Measurements from ENCODE around the gene AMN. TPM values are rescaled to one million over a fixed set of nuclear protein-coding genes. Genes with fewer than 3 reads are reported as not detected.

AMN gene
- total RNA-seq, 2 donors from 2014 or later: 6.0 TPM; not detected in 1

DNA sequence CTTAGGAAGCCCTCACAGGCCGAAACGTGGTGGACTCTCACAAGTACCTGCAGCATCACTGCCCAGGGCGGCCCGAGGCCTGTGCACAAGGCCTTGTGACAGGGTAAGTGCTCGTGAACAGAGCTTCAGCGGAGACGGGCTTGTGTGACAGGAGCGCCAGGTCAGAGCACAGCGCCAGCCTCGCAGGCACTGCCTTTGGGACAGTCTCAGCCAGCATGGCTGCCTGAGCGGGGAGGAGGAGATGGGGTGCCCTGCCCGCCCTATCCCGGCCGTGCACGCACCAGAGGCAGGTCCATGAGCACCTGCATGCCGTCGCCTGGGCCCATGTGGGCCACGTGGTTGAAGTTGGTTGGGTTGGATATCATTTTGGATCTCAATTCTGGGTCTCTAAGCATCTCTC is 16.9 kb downstream of the AMN start:
- no peak overlapping the region for H3K27ac ChIP-seq
- no peaks in the 10 kb centered on the region for H3K4me1 ChIP-seq
- ATAC-seq: no peak
- no peaks in the 10 kb centered on the region for H3K27me3 ChIP-seq
- H3K4me3 ChIP-seq: no peak overlapping the region
- TF ChIP-seq POLR2A (IDR thresholded peaks at IDR 0.05) (no peak), CTCF (IDR thresholded peaks at IDR 0.05) (no peak)
- 90 to 91% methylated on average over 15 to 16 of the region's 18 CpGs for WGBS, 2 donors
- intact Hi-C loops (cut with DNase I): no loop called here
- H3K9me3 ChIP-seq: no peaks in the 10 kb centered on the region
- DNase-seq: no peak
- H3K36me3 ChIP-seq (replicated peaks in 1 of 2; ENCODE audit: insufficient read depth in 1 of 2, low read depth in 2 of 2): peaks cover 10 to 38% of the 10 kb centered on the region in 2 donors

DNA sequence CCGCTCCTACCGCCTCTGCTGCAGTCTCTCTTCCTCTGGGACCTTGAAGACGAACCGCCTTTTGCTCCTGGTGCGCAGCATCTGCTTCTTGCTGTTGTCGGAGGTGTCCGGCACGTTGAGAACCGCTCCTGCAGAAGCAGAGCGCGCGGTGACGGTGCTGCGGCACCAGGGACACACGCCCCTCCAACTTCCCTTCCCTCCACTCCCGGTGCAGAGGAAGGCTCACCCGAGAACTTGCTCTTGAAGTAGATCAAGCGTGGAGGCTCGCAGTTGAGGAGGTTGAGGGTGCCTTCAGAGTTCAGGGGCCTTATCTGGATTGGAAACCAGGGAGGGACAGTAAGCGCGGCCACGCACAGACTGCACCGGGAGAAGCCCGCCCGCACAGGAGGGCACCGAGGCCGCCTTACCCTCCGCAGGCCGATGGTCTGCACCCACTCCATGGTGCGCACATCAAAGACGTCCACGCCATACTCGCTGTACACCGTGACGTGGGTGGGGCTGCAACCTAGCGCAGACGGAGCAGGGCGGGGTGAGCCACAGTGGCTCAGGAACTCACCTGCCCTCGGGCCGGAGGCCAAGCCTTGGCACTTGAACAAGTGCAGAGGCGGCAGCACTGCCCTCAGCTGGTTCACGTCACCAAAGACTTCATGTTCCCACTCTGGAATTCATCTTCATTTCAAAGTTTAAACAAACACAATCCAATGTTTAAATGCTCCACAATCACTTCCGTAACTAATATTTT is 17.5 kb downstream of the AMN start:
- 93% methylated on average over 41 to 43 of the region's 43 CpGs for WGBS, 2 donors
- Histone ChIP-seq H3K27ac (no peak overlapping the region), H3K4me1 (no peaks in the 10 kb centered on the region), H3K9me3 (no peaks in the 10 kb centered on the region), H3K4me3 (no peak overlapping the region), H3K27me3 (no peaks in the 10 kb centered on the region), H3K36me3 (replicated peaks in 1 of 2; ENCODE audit: insufficient read depth in 1 of 2, low read depth in 2 of 2) (peaks cover 10 to 40% of the 10 kb centered on the region in 2 donors)
- no peak for TF ChIP-seq CTCF (IDR thresholded peaks at IDR 0.05)
- TF ChIP-seq POLR2A (IDR thresholded peaks at IDR 0.05): no peak
- intact Hi-C loops (cut with DNase I): no loop called here
- no peak for DNase-seq
- ATAC-seq: peak; percentile 16

- Histone ChIP-seq H3K9me3 (no peaks in the 10 kb centered on the region), H3K4me1 (no peaks in the 10 kb centered on the region), H3K4me3 (no peak overlapping the region), H3K27ac (no peak overlapping the region), H3K36me3 (replicated peaks in 1 of 2; ENCODE audit: insufficient read depth in 1 of 2, low read depth in 2 of 2) (peaks cover 17 to 48% of the 10 kb centered on the region in 2 donors), H3K27me3 (no peaks in the 10 kb centered on the region)
- intact Hi-C loops (cut with DNase I): no loop called here
- no peak for DNase-seq
- TF ChIP-seq CTCF (IDR thresholded peaks at IDR 0.05): no peak
- no peak for TF ChIP-seq POLR2A (IDR thresholded peaks at IDR 0.05)
- 79 to 87% methylated on average over 2 to 19 of the region's 19 CpGs for WGBS, 2 donors
- ATAC-seq: no peak
These were observed 18.4 kb downstream of the AMN start for GRCh38 chr14:102940729-102941362.

GRCh38 chr14:102941419-102942011 is 19.1 kb downstream of the AMN start:
- Histone ChIP-seq H3K27me3 (no peaks in the 10 kb centered on the region), H3K9me3 (no peaks in the 10 kb centered on the region), H3K4me3 (no peak overlapping the region), H3K36me3 (replicated peaks in 1 of 2; ENCODE audit: insufficient read depth in 1 of 2, low read depth in 2 of 2) (peaks cover 18 to 52% of the 10 kb centered on the region in 2 donors), H3K4me1 (no peaks in the 10 kb centered on the region), H3K27ac (no peak overlapping the region)
- DNase-seq: no peak
- ATAC-seq: no peak
- 73 to 74% methylated on average over 10 of the region's 10 CpGs for WGBS, 2 donors
- TF ChIP-seq CTCF (IDR thresholded peaks at IDR 0.05) (no peak), POLR2A (IDR thresholded peaks at IDR 0.05) (no peak)
- intact Hi-C loops (cut with DNase I): no loop called here
